K562 (cell line): ENCODE data around the gene SYNPO. TPM values are rescaled to one million over a fixed set of nuclear protein-coding genes. Genes with fewer than 3 reads are reported as not detected.

Experiments used
- ATAC-seq: fragments of 200-7000 bp; cut with Tn5 transposase; 3 replicates; pipeline ENCODE4 v1.9.1; 2020; ENCODE audit warnings: moderate library complexity
- BruUV-seq: library from RNA; stranded (reverse); fragments of 400-500 nt; replicated peaks from 2 replicates; lab custom pipeline; 2021; lab: Mats Ljungman, UMichigan
- CTCF ChIA-PET: fragments of 300-600 bp; formaldehyde crosslinking; extraction: SDS; loops from one replicate; lab custom pipeline; 2021; ENCODE audit warnings: low intra/inter-chr PET ratio; lab: Yijun Ruan, JAX
- POLR2A ChIA-PET: fragments of 300-600, 350-650 bp; sonication (Branson Sonifier 250); formaldehyde crosslinking; extraction: SDS; loops from one replicate; lab custom pipeline; 2021; ENCODE audit warnings: antibody characterized with exemption, inconsistent platforms; lab: Yijun Ruan, JAX
- DNase-seq, 4 experiments: peaks; one replicate each; pipeline versions ENCODE4 v3.0.0 to v3.0.0-alpha.2; 2011 to 2018; ENCODE audit warnings: low spot score in 3 of 4, mixed read lengths in 3 of 4; ENCODE audit errors: extremely low read depth in 1 of 4
- FAIRE-seq: peaks from 2 replicates; lab custom pipeline; 2011; peaks lifted over from hg19 to GRCh38; lab: Jason Lieb, UNC
- H2AFZ ChIP-seq: 2 replicates; pipeline ENCODE4 v1.6.0; 2011; ENCODE audit warnings: low read depth, low read length, control low read depth, inconsistent platforms
- H3K27ac ChIP-seq: fragments of 200-600 bp; 3 replicates; pipeline ENCODE4 v1.8.0; 2011; ENCODE audit warnings: low read depth, mild to moderate bottlenecking, control low read depth, inconsistent platforms, low read length, moderate library complexity, mixed read lengths; ENCODE audit errors: extremely low read depth
- H3K27me3 ChIP-seq, 2 experiments: fragments of 300-600 bp in 1 of 2; 2 replicates in 1 of 2; 3 replicates in 1 of 2; pipeline versions ENCODE4 v1.6.0 to v1.8.0; 2011; ENCODE audit warnings: inconsistent platforms in 2 of 2, low read length in 2 of 2, mild to moderate bottlenecking in 1 of 2, mixed read lengths in 1 of 2, moderate library complexity in 1 of 2; ENCODE audit not compliant: control insufficient read depth in 2 of 2, insufficient read depth in 2 of 2
- H3K36me3 ChIP-seq: fragments of 300-600 bp; 3 replicates; pipeline ENCODE4 v1.8.0; 2011; ENCODE audit warnings: mild to moderate bottlenecking, low read length, inconsistent platforms; ENCODE audit not compliant: control insufficient read depth, insufficient read depth
- H3K4me1 ChIP-seq, 2 experiments: fragments of 200-600 bp in 1 of 2; replicated peaks in 1 of 2; 2 replicates in 1 of 2; 3 replicates in 1 of 2; pipeline versions ENCODE4 v1.5.1 to v1.8.0; 2011; ENCODE audit warnings: inconsistent platforms in 2 of 2, low read length in 2 of 2, mild to moderate bottlenecking in 1 of 2, mixed read lengths in 1 of 2, moderate library complexity in 1 of 2; ENCODE audit not compliant: control insufficient read depth in 2 of 2, insufficient read depth in 2 of 2
- H3K4me2 ChIP-seq: 2 replicates; pipeline ENCODE4 v1.6.1; 2011; ENCODE audit warnings: low read length, control low read depth, inconsistent platforms, mixed read lengths; ENCODE audit not compliant: insufficient read depth
- H3K4me3 ChIP-seq: fragments of 200-600 bp; sonication (generic), shearing (Covaris generic); 2 replicates; pipeline ENCODE4 v1.5.1; 2016; ENCODE audit warnings: control low read depth, inconsistent platforms
- H3K79me2 ChIP-seq: fragments of 200-600 bp; 3 replicates; pipeline ENCODE4 v1.8.0; 2011; ENCODE audit warnings: low read length, inconsistent platforms; ENCODE audit not compliant: control insufficient read depth, insufficient read depth
- H3K9ac ChIP-seq, 2 experiments: 2 replicates each; pipeline versions ENCODE4 v1.6.0 to v1.6.1; 2011; ENCODE audit warnings: low read depth in 2 of 2, low read length in 2 of 2, control low read depth in 1 of 2, inconsistent platforms in 1 of 2, mild to moderate bottlenecking in 1 of 2, mixed read lengths in 1 of 2; ENCODE audit not compliant: insufficient read depth in 1 of 2
- H3K9me1 ChIP-seq: one replicate; pipeline ENCODE4 v1.6.0; 2011; ENCODE audit warnings: inconsistent platforms, mild to moderate bottlenecking, low read length, moderate library complexity; ENCODE audit not compliant: control insufficient read depth, insufficient read depth
- H3K9me3 ChIP-seq: replicated peaks from 2 replicates; pipeline ENCODE4 v1.5.1; 2011; ENCODE audit warnings: low read depth, low read length, inconsistent platforms; ENCODE audit not compliant: control insufficient read depth, insufficient read depth
- H4K20me1 ChIP-seq: replicated peaks from 2 replicates; pipeline ENCODE4 v1.6.1; 2011; ENCODE audit warnings: low read length, inconsistent platforms, mixed read lengths; ENCODE audit not compliant: control insufficient read depth, insufficient read depth
- BACH1 ChIP-seq: fragments of 200-800 bp; sonication (Bioruptor generic); IDR thresholded peaks from 2 replicates; pipeline ENCODE4 v1.6.1; 2016; ENCODE audit warnings: missing genetic modification characterization, missing compliant biosample characterization
- BDP1 ChIP-seq: IDR thresholded peaks from 3 replicates; pipeline ENCODE4 v1.6.1; 2011; ENCODE audit not compliant: insufficient read length, insufficient read depth
- E2F6 ChIP-seq, 2 experiments: IDR thresholded peaks; 2 replicates each; pipeline ENCODE4 v1.6.1; 2011; ENCODE audit warnings: borderline replicate concordance in 1 of 2, control low read depth in 1 of 2, low read depth in 1 of 2, low read length in 1 of 2, mild to moderate bottlenecking in 1 of 2, mixed read lengths in 1 of 2, moderate library complexity in 1 of 2; ENCODE audit not compliant: insufficient read depth in 1 of 2, insufficient read length in 1 of 2, poor library complexity in 1 of 2, severe bottlenecking in 1 of 2; ENCODE audit errors: extremely low read depth in 1 of 2
- KHSRP ChIP-seq: fragments of 450-650 bp; IDR thresholded peaks from 2 replicates; pipeline ENCODE4 v1.6.1; 2017
- NEUROD1 ChIP-seq: fragments of 150-350 bp; IDR thresholded peaks from 2 replicates; pipeline ENCODE4 v1.6.1; 2014; ENCODE audit warnings: borderline replicate concordance, low read length, low read depth; ENCODE audit not compliant: partially characterized antibody
- NFE2 ChIP-seq: IDR thresholded peaks from 2 replicates; pipeline ENCODE4 v1.6.1; 2014; ENCODE audit warnings: antibody characterized with exemption, low read depth
- POLR2AphosphoS5 ChIP-seq: IDR thresholded peaks from 2 replicates; pipeline ENCODE4 v1.6.1; 2011; ENCODE audit warnings: mild to moderate bottlenecking, low read depth, low read length, moderate library complexity; ENCODE audit not compliant: control insufficient read depth, insufficient read depth
- RBBP5 ChIP-seq: fragments of 200-600 bp; sonication (generic); IDR thresholded peaks from 2 replicates; pipeline ENCODE4 v1.6.1; 2012; ENCODE audit warnings: borderline replicate concordance, mild to moderate bottlenecking, low read length, control low read depth, inconsistent platforms; ENCODE audit not compliant: insufficient read depth, poor library complexity, severe bottlenecking
- RFX7 ChIP-seq: fragments of 250-450 bp; sonication (Bioruptor Pico); IDR thresholded peaks from 2 replicates; pipeline ENCODE4 v1.5.1; 2021; ENCODE audit warnings: mild to moderate bottlenecking
- SMAD3 ChIP-seq: fragments of 450-650 bp; formaldehyde crosslinking; conservative IDR thresholded peaks from 2 replicates; pipeline ENCODE4 v1.4.0; 2020; ENCODE audit warnings: mild to moderate bottlenecking
- ZBTB7A ChIP-seq: IDR thresholded peaks from 2 replicates; pipeline ENCODE4 v1.6.1; 2011; ENCODE audit warnings: low read depth, mild to moderate bottlenecking, low read length, moderate library complexity, borderline replicate concordance; ENCODE audit not compliant: control insufficient read depth
- ZKSCAN1 ChIP-seq: fragments of 150-350 bp; IDR thresholded peaks from 2 replicates; pipeline ENCODE4 v1.6.1; 2016; ENCODE audit warnings: low read depth, low read length
- ZMIZ1 ChIP-seq, 2 experiments: fragments of 150-350 bp in 1 of 2; IDR thresholded peaks; 2 replicates each; pipeline ENCODE4 v1.6.1; 2012 to 2016; ENCODE audit warnings: low read depth in 2 of 2, low read length in 2 of 2, mild to moderate bottlenecking in 1 of 2, moderate library complexity in 1 of 2
- ZNF146 ChIP-seq: IDR thresholded peaks from one replicate; pipeline ENCODE4 v1.6.1; 2018; ENCODE audit warnings: missing compliant biosample characterization; ENCODE audit not compliant: unreplicated experiment
- ZNF655 ChIP-seq: fragments of 250-450 bp; sonication (Bioruptor Pico); IDR thresholded peaks from 2 replicates; pipeline ENCODE4 v1.5.0; 2021
- WGBS: fragments of 100-300 bp; shearing (Covaris generic); methylation state at CpG from one replicate; pipeline ENCODE4 v1.1.6; 2016; ENCODE audit warnings: low coverage, mixed read lengths; ENCODE audit not compliant: insufficient coverage; ENCODE audit errors: missing lambda C conversion rate; 5-methylcytosine and 5-hydroxymethylcytosine counted together
- in situ Hi-C: fragments of 300-500 bp; cut with MboI; formaldehyde crosslinking; loops from 4 replicates; pipeline ENCODE4 v1.15.0; 2018; ENCODE audit warnings: inconsistent platforms, mixed read lengths
- intact Hi-C: fragments of 100-400 bp; cut with micrococcal nuclease; formaldehyde crosslinking; loops from 2 replicates; pipeline ENCODE4 v1.14.2; 2022
- polyA plus RNA-seq, 8 experiments: library from polyadenylated mRNA; depleted of rRNA in 4 of 8; stranded (reverse) in 5 of 8; unstranded in 3 of 8; fragments of >200 nt; fragmentation: Nextera tagmentation in 2 of 8; fragmentation: Illumina TruSeq in 1 of 8; extraction: Ambion mirVana in 2 of 8; extraction: Trizol in 1 of 8; gene quantifications; 2 replicates each; pipeline versions ENCODE4 v1.2.1 to v1.2.3, GENCODE V29; 2011 to 2014; ENCODE audit warnings: inconsistent platforms in 1 of 8, missing spikeins in 1 of 8
- total RNA-seq, 7 experiments: library from RNA; depleted of rRNA in 6 of 7; stranded (reverse); fragments of >200 nt in 6 of 7; fragmentation: Illumina TruSeq in 2 of 7; extraction: Trizol in 2 of 7; gene quantifications; 2 replicates each; pipeline versions ENCODE4 v1.2.1 to v1.2.3, GENCODE V29; 2011 to 2021; ENCODE audit warnings: low replicate concordance in 1 of 7

Gene SYNPO
- total and polyA plus RNA-seq, 9 of the 15 experiments (the other 6 are each of a cell fraction or from before 2014, with no cell fraction given) = 0.01 to 0.31 (median 0.03) TPM; not detected in 4

- intact Hi-C loops = no loop called here
- no peaks in the 10 kb centered on the region for H3K9me1 ChIP-seq
- in situ Hi-C loops = no loop called here
- WGBS = 21% methylated on average over 12 of the region's 12 CpGs
- ChIA-PET POLR2A (interaction anchor here (0.6 to 1.0 kb wide), 3 partner anchors 14 to 799 kb away, joined by 3 read pairs; no protein-coding TSS in a partner anchor), CTCF (no interaction called here)
- H3K4me2 ChIP-seq = no peak overlapping the region
- no peaks in the 10 kb centered on the region for H3K79me2 ChIP-seq
- FAIRE-seq (no peak), ATAC-seq (no peak), DNase-seq (no peak)
- no TSS peak for BruUV-seq
- H3K9me3 ChIP-seq = no peaks in the 10 kb centered on the region
- no peaks in the 10 kb centered on the region for H3K36me3 ChIP-seq
- no peak overlapping the region for H2AFZ ChIP-seq
- peaks cover 13 to 41% of the 10 kb centered on the region in 2 experiments; a peak in 3 of 5 replicates for H3K27me3 ChIP-seq
- no peak overlapping the region for H3K27ac ChIP-seq
- H4K20me1 ChIP-seq = peaks cover 16% of the 10 kb centered on the region
- H3K4me3 ChIP-seq = no peak overlapping the region
- H3K4me1 ChIP-seq = peaks cover 14 to 18% of the 10 kb centered on the region in 2 experiments
- no peak overlapping the region for H3K9ac ChIP-seq
- TF ChIP-seq ZNF655 = no peak
- TF ChIP-seq RBBP5 = no peak
- no peak for TF ChIP-seq KHSRP
- no peak for TF ChIP-seq ZMIZ1 (IDR thresholded peaks at IDR 0.05; ENCODE audit: low read depth in 2 of 2, low read length in 2 of 2)
- no peak for TF ChIP-seq POLR2AphosphoS5
- TF ChIP-seq RFX7 = no peak
- no peak for TF ChIP-seq ZNF146 (CRISPR knock-in tag)
- TF ChIP-seq NEUROD1 = no peak
- no peak for TF ChIP-seq ZBTB7A
- TF ChIP-seq SMAD3 (CRISPR knock-in tag) = no peak
- no peak for TF ChIP-seq E2F6 (IDR thresholded peaks at IDR 0.05; ENCODE audit: borderline replicate concordance in 1 of 2, extremely low read depth in 1 of 2, insufficient read depth in 1 of 2, insufficient read length in 1 of 2, low read depth in 1 of 2, low read length in 1 of 2, poor library complexity in 1 of 2, severe bottlenecking in 1 of 2)
- TF ChIP-seq ZKSCAN1 = no peak
- TF ChIP-seq NFE2 = no peak
- no peak for TF ChIP-seq BDP1
- TF ChIP-seq BACH1 = no peak
These were observed 2.7 kb downstream of the SYNPO start for GRCh38 chr5:150642991-150643710.
